ENCODE measurements around the gene NLGN1.

NLGN1 gene

GRCh38 chr3:173905381-173905780 lies 507.8 kb downstream of the NLGN1 start:
- no peak for DNase-seq (ENCODE audit: low read depth in 2 of 2)

GRCh38 chr3:173911446-173911845 lies 513.9 kb downstream of the NLGN1 start:
- DNase-seq (ENCODE audit: low read depth in 2 of 2): no peak

- DNase-seq (ENCODE audit: low read depth in 2 of 2): no peak
These were observed 514.6 kb downstream of the NLGN1 start for GRCh38 chr3:173912126-173912525.

GRCh38 chr3:173913397-173913796 lies 515.9 kb downstream of the NLGN1 start:
- peak in 1 of 2 experiments; percentile 34 for DNase-seq (ENCODE audit: low read depth in 2 of 2)

- DNase-seq (ENCODE audit: low read depth in 2 of 2): no peak
These were observed 516.5 kb downstream of the NLGN1 start for GRCh38 chr3:173913974-173914421.

GRCh38 chr3:173916799-173917198 lies 519.3 kb downstream of the NLGN1 start:
- DNase-seq (ENCODE audit: low read depth in 2 of 2): no peak

GRCh38 chr3:173920386-173920785 lies 522.8 kb downstream of the NLGN1 start:
- DNase-seq (ENCODE audit: low read depth in 2 of 2): no peak

- DNase-seq (ENCODE audit: low read depth in 2 of 2): no peak
These were observed 524.2 kb downstream of the NLGN1 start for GRCh38 chr3:173921732-173922131.

- DNase-seq (ENCODE audit: low read depth in 2 of 2): no peak
These were observed 525.7 kb downstream of the NLGN1 start for GRCh38 chr3:173923204-173923603.

GRCh38 chr3:173930251-173930650 lies 532.7 kb downstream of the NLGN1 start:
- DNase-seq (ENCODE audit: low read depth in 2 of 2): no peak

GRCh38 chr3:173932624-173933023 lies 535.1 kb downstream of the NLGN1 start:
- peak in 1 of 2 experiments; percentile 29 for DNase-seq (ENCODE audit: low read depth in 2 of 2)

GRCh38 chr3:173933113-173933512 lies 535.6 kb downstream of the NLGN1 start:
- DNase-seq (ENCODE audit: low read depth in 2 of 2): no peak

GRCh38 chr3:173936316-173936715 lies 538.8 kb downstream of the NLGN1 start:
- no peak for DNase-seq (ENCODE audit: low read depth in 2 of 2)

- DNase-seq (ENCODE audit: low read depth in 2 of 2): peak in 1 of 2 experiments; percentile 18
These were observed 540.6 kb downstream of the NLGN1 start for GRCh38 chr3:173938159-173938558.

- DNase-seq (ENCODE audit: low read depth in 2 of 2): peak in 1 of 2 experiments; percentile 20
These were observed 541.1 kb downstream of the NLGN1 start for GRCh38 chr3:173938616-173939015.

- no peak for DNase-seq (ENCODE audit: low read depth in 2 of 2)
These were observed 541.8 kb downstream of the NLGN1 start for GRCh38 chr3:173939331-173939730.

GRCh38 chr3:173943264-173943663 lies 545.7 kb downstream of the NLGN1 start:
- DNase-seq (ENCODE audit: low read depth in 2 of 2): no peak

- DNase-seq (ENCODE audit: low read depth in 2 of 2): no peak
These were observed 547.6 kb downstream of the NLGN1 start for GRCh38 chr3:173945170-173945569.

- DNase-seq (ENCODE audit: low read depth in 2 of 2): no peak
These were observed 548.3 kb downstream of the NLGN1 start for GRCh38 chr3:173945806-173946205.

- no peak for DNase-seq (ENCODE audit: low read depth in 2 of 2)
These were observed 557.1 kb downstream of the NLGN1 start for GRCh38 chr3:173954647-173955046.

- DNase-seq (ENCODE audit: low read depth in 2 of 2): no peak
These were observed 560.1 kb downstream of the NLGN1 start for GRCh38 chr3:173957646-173958045.

GRCh38 chr3:173958805-173959204 lies 561.3 kb downstream of the NLGN1 start:
- DNase-seq (ENCODE audit: low read depth in 2 of 2): no peak

GRCh38 chr3:173970281-173970680 lies 572.7 kb downstream of the NLGN1 start:
- DNase-seq (ENCODE audit: low read depth in 2 of 2): peak; percentile 49 to 59

GRCh38 chr3:173976281-173976680 lies 578.7 kb downstream of the NLGN1 start:
- DNase-seq (ENCODE audit: low read depth in 2 of 2): no peak
